Stimulated activated CD4-positive, alpha-beta T cell treated with anti-CD3 and anti-CD28 coated beads, Interleukin-2, amount 100 ng/mL, for 48 hours (primary cell): ENCODE results near the gene C4orf50.

ENCODE experiments used
- DNase-seq, 2 donors: peaks; one replicate each; pipeline ENCODE4 v3.0.0-alpha.2; 2020

C4orf50 gene

GRCh38 chr4:5940470-5941203 lies 77.6 kb downstream of the C4orf50 start:
- DNase-seq, result no peak

- no peak for DNase-seq
These were observed 84.0 kb downstream of the C4orf50 start for GRCh38 chr4:5933996-5934831.

- DNase-seq, result no peak
These were observed 85.1 kb downstream of the C4orf50 start for GRCh38 chr4:5933116-5933515.

GRCh38 chr4:5932035-5932568 lies 86.1 kb downstream of the C4orf50 start:
- DNase-seq, result no peak

GRCh38 chr4:5931526-5931925 lies 86.7 kb downstream of the C4orf50 start:
- DNase-seq, result no peak

GRCh38 chr4:5930876-5931275 lies 87.4 kb downstream of the C4orf50 start:
- DNase-seq, result no peak

- no peak for DNase-seq
These were observed 87.8 kb downstream of the C4orf50 start for GRCh38 chr4:5930456-5930855.

GRCh38 chr4:5928844-5929420 lies 89.3 kb downstream of the C4orf50 start:
- DNase-seq, result no peak

- no peak for DNase-seq
These were observed 90.0 kb downstream of the C4orf50 start for GRCh38 chr4:5928274-5928673.

GRCh38 chr4:5927747-5928146 lies 90.5 kb downstream of the C4orf50 start:
- DNase-seq, result no peak

GRCh38 chr4:5927116-5927515 lies 91.1 kb downstream of the C4orf50 start:
- DNase-seq, result no peak

- DNase-seq, result no peak
These were observed 91.6 kb downstream of the C4orf50 start for GRCh38 chr4:5926598-5926997.

GRCh38 chr4:5925419-5926200 lies 92.6 kb downstream of the C4orf50 start:
- no peak for DNase-seq

- no peak for DNase-seq
These were observed 93.6 kb downstream of the C4orf50 start for GRCh38 chr4:5924461-5925125.

GRCh38 chr4:5923376-5923775 lies 94.9 kb downstream of the C4orf50 start:
- DNase-seq, result no peak

GRCh38 chr4:5922556-5922955 lies 95.7 kb downstream of the C4orf50 start:
- DNase-seq, result no peak

GRCh38 chr4:5921981-5922380 lies 96.2 kb downstream of the C4orf50 start:
- DNase-seq, result no peak

GRCh38 chr4:5921101-5921980 lies 96.9 kb downstream of the C4orf50 start:
- no peak for DNase-seq

- DNase-seq, result no peak
These were observed 98.7 kb downstream of the C4orf50 start for GRCh38 chr4:5919571-5919970.

GRCh38 chr4:5919044-5919443 lies 99.2 kb downstream of the C4orf50 start:
- DNase-seq, result no peak

- no peak for DNase-seq
These were observed 99.8 kb downstream of the C4orf50 start for GRCh38 chr4:5918331-5918985.
